Muscle of leg (tissue), 11 donors: ENCODE data around the gene LYPLAL1. TPM values are rescaled to one million over a fixed set of nuclear protein-coding genes. Genes with fewer than 3 reads are reported as not detected.
A peak's percentile ranks its signal among the peaks of the same experiment; 100 is the strongest.

ENCODE experiments used
- DNase-seq: peaks from one replicate; pipeline ENCODE4 v3.0.0; 2013
- H3K27ac ChIP-seq: one replicate; pipeline ENCODE4 v1.5.1; 2013; ENCODE audit warnings: mild to moderate bottlenecking, low read length, control low read depth
- H3K27me3 ChIP-seq: one replicate; pipeline ENCODE4 v1.6.1; 2013; ENCODE audit warnings: low read length; ENCODE audit not compliant: control insufficient read depth, insufficient read depth
- H3K36me3 ChIP-seq: one replicate; pipeline ENCODE4 v1.6.1; 2013; ENCODE audit warnings: low read length; ENCODE audit not compliant: control insufficient read depth, insufficient read depth
- H3K4me1 ChIP-seq: one replicate; pipeline ENCODE4 v1.6.1; 2013; ENCODE audit warnings: low read length; ENCODE audit not compliant: control insufficient read depth, insufficient read depth
- H3K4me3 ChIP-seq: one replicate; pipeline ENCODE4 v1.5.1; 2013; ENCODE audit warnings: low read length, control low read depth
- H3K9me3 ChIP-seq: replicated peaks from 2 replicates; pipeline ENCODE4 v1.6.1; 2013; ENCODE audit warnings: low read depth, low read length; ENCODE audit not compliant: control insufficient read depth
- WGBS: methylation state at CpG from one replicate; pipeline ENCODE4 v1.1.5; 2013; ENCODE audit warnings: missing lambda C conversion rate; ENCODE audit not compliant: insufficient coverage; 5-methylcytosine and 5-hydroxymethylcytosine counted together
- polyA plus RNA-seq, 8 donors: library from polyadenylated mRNA; unstranded; fragments of 120-200 nt; gene quantifications; one replicate each; pipeline versions ENCODE4 v1.2.1 to v1.2.3, GENCODE V29; 2013; ENCODE audit warnings: inconsistent platforms in 1 of 8, low replicate concordance in 1 of 8; ENCODE audit not compliant: insufficient read length in 8 of 8, insufficient read depth in 1 of 8
- total RNA-seq: library from RNA; stranded (reverse); fragments of 120-200 nt; gene quantifications from one replicate; pipeline ENCODE4 v1.2.4, GENCODE V29; 2013

LYPLAL1 gene
- total and polyA plus RNA-seq, 9 donors = 25.3 to 53.9 (median 29.7) TPM

GRCh38 chr1:219143735-219144134, 29.9 kb upstream of the LYPLAL1 start:
- H3K4me1 ChIP-seq = no peaks in the 10 kb centered on the region
- no peak for DNase-seq
- H3K36me3 ChIP-seq = no peaks in the 10 kb centered on the region
- no peak overlapping the region for H3K4me3 ChIP-seq
- H3K9me3 ChIP-seq = no peaks in the 10 kb centered on the region
- WGBS = no CpG with 5 or more reads among the region's 1 CpG
- no peaks in the 10 kb centered on the region for H3K27me3 ChIP-seq
- H3K27ac ChIP-seq = no peak overlapping the region

- no CpG with 5 or more reads among the region's 2 CpGs for WGBS
- H3K27me3 ChIP-seq = no peaks in the 10 kb centered on the region
- H3K4me1 ChIP-seq = no peaks in the 10 kb centered on the region
- H3K27ac ChIP-seq = no peak overlapping the region
- H3K36me3 ChIP-seq = no peaks in the 10 kb centered on the region
- no peaks in the 10 kb centered on the region for H3K9me3 ChIP-seq
- no peak overlapping the region for H3K4me3 ChIP-seq
- DNase-seq = no peak
These were observed 28.9 kb upstream of the LYPLAL1 start for GRCh38 chr1:219144658-219145315.

GRCh38 chr1:219147571-219148019, 26.1 kb upstream of the LYPLAL1 start:
- H3K27me3 ChIP-seq = no peaks in the 10 kb centered on the region

GRCh38 chr1:219149009-219149577, 24.6 kb upstream of the LYPLAL1 start:
- H3K36me3 ChIP-seq = no peaks in the 10 kb centered on the region
- no peaks in the 10 kb centered on the region for H3K4me1 ChIP-seq
- no peaks in the 10 kb centered on the region for H3K27me3 ChIP-seq
- H3K4me3 ChIP-seq = no peak overlapping the region
- H3K27ac ChIP-seq = no peak overlapping the region
- peak; percentile 56 for DNase-seq
- H3K9me3 ChIP-seq = no peaks in the 10 kb centered on the region

More at GRCh38 chr1:219147571-219148019, 26.1 kb upstream of the LYPLAL1 start:
- Histone ChIP-seq H3K36me3 (no peaks in the 10 kb centered on the region), H3K9me3 (no peaks in the 10 kb centered on the region), H3K27ac (no peak overlapping the region), H3K4me3 (no peak overlapping the region), H3K4me1 (no peaks in the 10 kb centered on the region)
- DNase-seq = no peak
- no CpG with 5 or more reads among the region's 1 CpG for WGBS

GRCh38 chr1:219149953-219150352, 23.7 kb upstream of the LYPLAL1 start:
- Histone ChIP-seq H3K36me3 (no peaks in the 10 kb centered on the region), H3K27ac (no peak overlapping the region), H3K27me3 (no peaks in the 10 kb centered on the region), H3K4me1 (peaks cover under 1% of the 10 kb centered on the region), H3K4me3 (no peak overlapping the region), H3K9me3 (no peaks in the 10 kb centered on the region)
- no CpG with 5 or more reads among the region's 3 CpGs for WGBS
- no peak for DNase-seq

- Histone ChIP-seq H3K9me3 (no peaks in the 10 kb centered on the region), H3K36me3 (no peaks in the 10 kb centered on the region), H3K4me1 (peaks cover 4% of the 10 kb centered on the region), H3K27me3 (no peaks in the 10 kb centered on the region), H3K27ac (no peak overlapping the region), H3K4me3 (no peak overlapping the region)
- WGBS = 100% methylated on average over 1 of the region's 3 CpGs
- no peak for DNase-seq
These were observed 22.8 kb upstream of the LYPLAL1 start for GRCh38 chr1:219150913-219151312.

GRCh38 chr1:219151467-219151866, 22.2 kb upstream of the LYPLAL1 start:
- H3K27me3 ChIP-seq = no peaks in the 10 kb centered on the region
- no peaks in the 10 kb centered on the region for H3K36me3 ChIP-seq
- no peak for DNase-seq
- peaks cover 4% of the 10 kb centered on the region for H3K4me1 ChIP-seq
- no peaks in the 10 kb centered on the region for H3K9me3 ChIP-seq
- H3K27ac ChIP-seq = no peak overlapping the region
- H3K4me3 ChIP-seq = no peak overlapping the region
- WGBS = no CpG with 5 or more reads among the region's 3 CpGs

- H3K4me3 ChIP-seq = no peak overlapping the region
- no peaks in the 10 kb centered on the region for H3K9me3 ChIP-seq
- no peak overlapping the region for H3K27ac ChIP-seq
- DNase-seq = no peak
- H3K27me3 ChIP-seq = no peaks in the 10 kb centered on the region
- WGBS = no CpG with 5 or more reads among the region's 3 CpGs
- peaks cover 4% of the 10 kb centered on the region for H3K4me1 ChIP-seq
- no peaks in the 10 kb centered on the region for H3K36me3 ChIP-seq
These were observed 20.9 kb upstream of the LYPLAL1 start for GRCh38 chr1:219152751-219153150.

- Histone ChIP-seq H3K27me3 (no peaks in the 10 kb centered on the region), H3K27ac (no peak overlapping the region), H3K4me3 (no peak overlapping the region), H3K4me1 (peaks cover 4% of the 10 kb centered on the region), H3K36me3 (no peaks in the 10 kb centered on the region), H3K9me3 (no peaks in the 10 kb centered on the region)
- WGBS = 59% methylated on average over 3 of the region's 4 CpGs
- peak; percentile 23 for DNase-seq
These were observed 20.0 kb upstream of the LYPLAL1 start for GRCh38 chr1:219153723-219154122.

GRCh38 chr1:219155135-219155534, 18.5 kb upstream of the LYPLAL1 start:
- 13% methylated on average over 1 of the region's 1 CpG for WGBS
- peaks cover 4% of the 10 kb centered on the region for H3K4me1 ChIP-seq
- peak; percentile 89 for DNase-seq
- H3K27me3 ChIP-seq = no peaks in the 10 kb centered on the region
- H3K36me3 ChIP-seq = no peaks in the 10 kb centered on the region
- peak overlapping the region; percentile 21 for H3K27ac ChIP-seq
- no peaks in the 10 kb centered on the region for H3K9me3 ChIP-seq
- H3K4me3 ChIP-seq = no peak overlapping the region
